ENCODE data around the gene MIOX.

DNA sequence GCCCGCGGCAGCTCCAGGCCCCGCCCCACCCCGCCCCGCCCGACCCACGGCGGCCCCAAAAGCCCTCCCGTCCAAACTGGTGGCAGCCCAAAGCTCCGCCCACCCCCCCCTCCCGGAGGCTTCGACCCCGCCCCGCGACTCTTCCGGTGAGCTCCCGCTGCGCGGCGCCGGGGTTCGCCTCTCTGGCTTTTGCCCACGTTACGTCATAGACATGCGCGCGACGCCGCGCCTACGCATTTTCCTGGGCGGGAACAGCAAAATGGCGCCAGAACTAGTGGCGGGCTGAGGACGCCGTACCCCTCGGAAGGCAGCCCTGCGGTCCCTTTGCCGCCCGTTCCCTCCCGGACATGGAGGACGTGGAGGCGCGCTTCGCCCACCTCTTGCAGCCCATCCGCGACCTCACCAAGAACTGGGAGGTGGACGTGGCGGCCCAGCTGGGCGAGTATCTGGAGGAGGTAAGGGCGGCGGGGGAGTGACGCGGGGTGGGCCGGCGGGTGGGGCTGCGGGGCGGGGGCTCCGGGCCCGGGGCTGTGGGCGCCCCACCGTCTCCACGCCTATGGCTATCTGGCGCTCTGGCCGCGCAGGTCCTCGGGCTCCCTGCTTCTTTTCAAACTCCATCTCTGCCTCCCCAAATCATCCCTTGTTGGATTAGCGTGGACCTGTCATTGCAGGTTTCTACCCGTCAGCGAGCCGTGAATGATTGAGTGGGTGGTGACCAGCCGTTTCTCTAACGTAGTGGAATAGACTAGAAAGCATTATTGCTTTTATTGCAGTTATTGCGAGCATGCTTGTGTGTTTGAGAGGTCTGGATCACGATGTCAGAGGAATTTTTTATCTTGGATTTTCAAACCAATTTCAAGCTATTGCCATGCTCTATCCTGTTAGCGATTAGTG, 21.6 kb downstream of the MIOX start, which contains the start of gene NCAPH2:
- TF ChIP-seq, protein P1, sequence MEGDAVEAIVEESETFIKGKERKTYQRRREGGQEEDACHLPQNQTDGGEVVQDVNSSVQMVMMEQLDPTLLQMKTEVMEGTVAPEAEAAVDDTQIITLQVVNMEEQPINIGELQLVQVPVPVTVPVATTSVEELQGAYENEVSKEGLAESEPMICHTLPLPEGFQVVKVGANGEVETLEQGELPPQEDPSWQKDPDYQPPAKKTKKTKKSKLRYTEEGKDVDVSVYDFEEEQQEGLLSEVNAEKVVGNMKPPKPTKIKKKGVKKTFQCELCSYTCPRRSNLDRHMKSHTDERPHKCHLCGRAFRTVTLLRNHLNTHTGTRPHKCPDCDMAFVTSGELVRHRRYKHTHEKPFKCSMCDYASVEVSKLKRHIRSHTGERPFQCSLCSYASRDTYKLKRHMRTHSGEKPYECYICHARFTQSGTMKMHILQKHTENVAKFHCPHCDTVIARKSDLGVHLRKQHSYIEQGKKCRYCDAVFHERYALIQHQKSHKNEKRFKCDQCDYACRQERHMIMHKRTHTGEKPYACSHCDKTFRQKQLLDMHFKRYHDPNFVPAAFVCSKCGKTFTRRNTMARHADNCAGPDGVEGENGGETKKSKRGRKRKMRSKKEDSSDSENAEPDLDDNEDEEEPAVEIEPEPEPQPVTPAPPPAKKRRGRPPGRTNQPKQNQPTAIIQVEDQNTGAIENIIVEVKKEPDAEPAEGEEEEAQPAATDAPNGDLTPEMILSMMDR (IDR thresholded peaks at IDR 0.05; ENCODE audit: low read depth, low read length, poor library complexity, severe bottlenecking) = no peak
- no peak for TF ChIP-seq EZH2phosphoT487 (IDR thresholded peaks at IDR 0.05; ENCODE audit: borderline replicate concordance, low read length)
